Stimulated activated CD4-positive, alpha-beta T cell treated with anti-CD3 and anti-CD28 coated beads, Interleukin-15, amount 100 ng/mL, for 1 hour (primary cell): Measurements from ENCODE around the gene CDH7.

Experiments
- DNase-seq, 2 donors: peaks; one replicate each; pipeline ENCODE4 v3.0.0-alpha.2; 2020; ENCODE audit warnings: low read depth in 1 of 2, low spot score in 1 of 2

Gene CDH7

GRCh38 chr18:65907281-65907680, 156.5 kb downstream of the CDH7 start:
- DNase-seq: no peak

GRCh38 chr18:65919018-65919417, 168.2 kb downstream of the CDH7 start:
- DNase-seq: no peak

DNA sequence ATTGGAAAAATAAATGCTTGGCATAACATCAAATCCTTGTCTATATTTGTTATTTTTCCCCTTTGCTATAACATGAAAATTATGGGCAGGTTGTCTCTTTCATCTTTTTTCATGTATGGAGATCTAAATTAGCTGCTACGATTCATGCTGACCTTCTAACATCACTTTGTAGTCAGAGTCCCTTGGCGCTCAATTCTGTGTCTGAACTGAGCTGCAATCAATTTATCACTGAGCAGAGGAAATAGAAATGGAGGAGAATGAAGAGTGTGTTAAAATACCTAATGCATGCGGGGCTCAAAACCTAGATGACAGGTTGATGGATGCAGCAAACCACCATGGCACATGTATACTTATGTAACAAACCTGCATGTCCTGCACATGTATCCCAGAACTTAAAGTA, 168.9 kb downstream of the CDH7 start:
- no peak for DNase-seq

DNA sequence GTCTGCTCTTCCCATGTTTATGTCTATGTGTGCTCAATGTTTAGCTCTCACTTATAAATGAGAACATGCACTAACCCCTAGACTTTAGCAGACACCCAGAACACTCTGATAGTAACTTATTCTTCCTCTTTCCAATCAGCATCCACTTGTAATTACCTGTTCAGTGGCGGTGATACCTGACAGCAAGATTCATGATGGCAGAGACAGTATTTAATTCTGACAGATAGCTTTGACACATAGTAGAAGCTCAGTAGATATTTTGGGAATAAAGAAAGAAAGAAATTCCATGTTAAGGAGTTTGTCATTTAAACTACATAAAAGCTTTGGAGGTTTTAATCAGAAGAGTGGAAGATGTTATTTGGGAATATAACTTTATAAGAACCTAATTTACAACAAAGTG, 171.3 kb downstream of the CDH7 start:
- no peak for DNase-seq

DNA sequence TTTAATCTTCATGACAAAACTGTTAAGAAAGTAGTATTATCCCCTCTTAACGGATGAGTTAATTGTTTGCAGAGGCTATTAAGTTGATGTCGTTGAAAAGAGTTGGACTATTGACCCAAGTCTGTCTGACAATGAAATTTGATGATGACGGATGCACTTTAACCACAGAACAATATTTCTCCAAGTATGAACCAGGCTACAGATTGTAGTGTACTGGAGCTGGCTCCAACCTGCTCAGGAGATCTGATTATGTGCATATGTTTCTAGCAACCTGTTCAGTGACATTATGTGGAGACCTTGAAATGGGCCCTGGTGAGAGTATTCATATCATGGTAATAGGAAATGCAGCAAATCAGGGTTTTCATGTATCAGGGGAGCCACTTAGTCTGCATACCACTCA, 174.1 kb downstream of the CDH7 start:
- no peak for DNase-seq

GRCh38 chr18:65934874-65935273, 184.1 kb downstream of the CDH7 start:
- DNase-seq: no peak

- no peak for DNase-seq
Observed at GRCh38 chr18:65936678-65937077, 185.9 kb downstream of the CDH7 start.

DNA sequence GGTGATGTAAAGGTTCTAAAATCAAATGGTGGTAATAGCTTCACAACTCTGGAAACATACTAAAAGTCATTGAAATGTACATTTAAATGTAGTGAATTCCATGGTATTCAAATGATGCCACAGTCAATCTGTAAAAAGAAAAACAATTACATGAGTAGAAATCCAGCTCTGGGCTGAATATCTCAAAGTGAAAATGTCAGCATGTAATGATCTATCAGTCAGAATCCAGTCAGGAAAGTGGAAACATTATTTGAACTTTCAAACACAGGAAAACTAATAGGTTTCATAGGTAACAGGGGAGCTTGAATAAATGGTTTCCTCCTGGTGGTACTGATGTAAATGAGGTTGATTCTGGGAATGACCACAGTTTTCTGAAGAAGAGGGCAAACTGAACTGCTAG, 186.4 kb downstream of the CDH7 start:
- DNase-seq: no peak

DNA sequence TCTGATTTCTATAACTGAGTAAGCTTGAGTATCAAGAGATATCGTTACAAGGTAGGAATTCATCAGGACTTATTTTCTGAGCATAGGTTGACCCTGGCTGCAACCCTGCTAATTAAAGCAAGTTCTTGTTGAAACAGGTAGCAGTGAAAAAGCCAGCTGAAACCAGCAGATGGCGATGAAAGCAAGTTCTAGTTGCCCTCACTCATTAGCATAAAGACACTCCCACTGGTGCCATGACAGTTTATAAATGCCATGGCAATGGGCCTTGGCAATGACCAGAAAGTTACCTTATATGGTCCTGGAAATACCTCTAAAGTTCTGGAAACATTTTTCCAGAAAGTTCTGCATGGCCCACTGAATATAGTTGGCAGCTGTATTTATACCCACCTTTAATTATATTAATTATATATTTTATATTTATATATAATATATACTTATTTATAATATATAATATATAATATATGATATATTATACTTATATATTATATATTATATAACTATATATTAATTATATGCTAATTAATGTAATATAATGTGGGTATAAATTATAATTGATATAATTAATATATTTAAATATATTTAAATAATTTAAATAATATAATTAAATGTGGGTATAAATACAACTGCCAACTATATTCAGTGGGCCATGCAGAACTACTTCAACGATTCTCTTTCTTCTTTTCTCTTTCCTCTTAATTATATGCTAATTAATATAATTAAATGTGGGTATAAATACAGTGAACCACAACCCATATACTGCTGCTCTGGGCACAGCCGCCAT, 188.0 kb downstream of the CDH7 start:
- DNase-seq: no peak
